ENCODE results near the gene DNAJC11. TPM values are rescaled to one million over a fixed set of nuclear protein-coding genes. Genes with fewer than 3 reads are reported as not detected.

Gene DNAJC11
- total and polyA plus RNA-seq, 2 experiments from 2014 or later = 64.7 to 67.9 TPM

DNA sequence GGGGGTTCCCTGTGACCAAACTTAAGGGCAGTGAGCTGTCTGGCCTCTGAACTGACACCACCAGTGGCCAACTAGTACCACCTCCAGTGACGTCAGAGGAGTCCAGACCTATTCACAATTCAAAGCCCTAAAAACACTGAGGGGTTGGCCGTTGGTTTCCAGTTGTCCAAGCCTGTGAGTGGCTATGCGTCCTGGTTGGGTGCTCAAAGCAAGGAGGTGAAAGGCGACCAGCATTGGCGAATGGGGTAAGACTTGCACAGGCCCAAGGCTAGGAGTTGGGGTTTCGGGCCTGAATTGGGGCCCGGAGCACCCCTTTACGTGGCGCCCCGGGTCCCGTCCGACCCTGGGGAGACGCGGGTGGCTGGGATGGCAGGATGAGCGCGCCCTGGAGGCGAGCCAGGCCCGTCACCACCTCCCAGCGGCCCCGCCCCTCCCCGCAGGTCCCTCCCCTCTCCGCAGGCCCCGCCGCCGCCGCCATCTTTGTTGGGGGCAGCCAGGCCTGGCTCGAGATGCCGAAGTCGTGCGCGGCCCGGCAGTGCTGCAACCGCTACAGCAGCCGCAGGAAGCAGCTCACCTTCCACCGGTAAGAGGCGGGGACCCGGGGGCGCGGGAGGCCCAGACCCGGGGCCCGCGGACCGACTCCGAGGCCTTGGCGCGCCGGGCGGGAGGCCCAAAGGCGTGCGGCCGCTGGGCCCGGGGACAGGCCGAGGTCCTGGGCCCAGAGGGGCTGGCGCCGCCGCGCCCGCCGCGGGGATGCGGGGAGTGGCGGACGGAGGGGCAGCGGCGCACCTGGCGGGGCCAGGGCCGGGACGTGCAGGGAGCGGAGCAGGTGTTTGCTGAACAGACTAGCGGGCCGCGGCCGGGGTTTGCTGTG lies 76.7 kb downstream of the DNAJC11 start, which contains the start of gene THAP3:
THAP3 (plus strand) TSS at position 159 of the 874 bp plus-strand sequence; CDS start at position 510, 351 bp downstream.
- Histone ChIP-seq H3K9me3 (ENCODE audit: low read depth) (no peaks in the 10 kb centered on the region), H3K4me3 (peak within 1 kb of the TSS; percentile 89), H3K27me3 (no peaks in the 10 kb centered on the region), H3K27ac (peak within 1 kb of the TSS; percentile 92), H3K4me1 (ENCODE audit: low read depth) (no peaks in the 10 kb centered on the region), H3K36me3 (peaks cover 18% of the 10 kb centered on the region)
- TF ChIP-seq, protein P1, sequence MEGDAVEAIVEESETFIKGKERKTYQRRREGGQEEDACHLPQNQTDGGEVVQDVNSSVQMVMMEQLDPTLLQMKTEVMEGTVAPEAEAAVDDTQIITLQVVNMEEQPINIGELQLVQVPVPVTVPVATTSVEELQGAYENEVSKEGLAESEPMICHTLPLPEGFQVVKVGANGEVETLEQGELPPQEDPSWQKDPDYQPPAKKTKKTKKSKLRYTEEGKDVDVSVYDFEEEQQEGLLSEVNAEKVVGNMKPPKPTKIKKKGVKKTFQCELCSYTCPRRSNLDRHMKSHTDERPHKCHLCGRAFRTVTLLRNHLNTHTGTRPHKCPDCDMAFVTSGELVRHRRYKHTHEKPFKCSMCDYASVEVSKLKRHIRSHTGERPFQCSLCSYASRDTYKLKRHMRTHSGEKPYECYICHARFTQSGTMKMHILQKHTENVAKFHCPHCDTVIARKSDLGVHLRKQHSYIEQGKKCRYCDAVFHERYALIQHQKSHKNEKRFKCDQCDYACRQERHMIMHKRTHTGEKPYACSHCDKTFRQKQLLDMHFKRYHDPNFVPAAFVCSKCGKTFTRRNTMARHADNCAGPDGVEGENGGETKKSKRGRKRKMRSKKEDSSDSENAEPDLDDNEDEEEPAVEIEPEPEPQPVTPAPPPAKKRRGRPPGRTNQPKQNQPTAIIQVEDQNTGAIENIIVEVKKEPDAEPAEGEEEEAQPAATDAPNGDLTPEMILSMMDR (IDR thresholded peaks at IDR 0.05; ENCODE audit: low read depth, low read length) = no peak
- DNase-seq (ENCODE audit: low read depth in 1 of 2, low spot score in 1 of 2) = peak; percentile 91 to 95

DNA sequence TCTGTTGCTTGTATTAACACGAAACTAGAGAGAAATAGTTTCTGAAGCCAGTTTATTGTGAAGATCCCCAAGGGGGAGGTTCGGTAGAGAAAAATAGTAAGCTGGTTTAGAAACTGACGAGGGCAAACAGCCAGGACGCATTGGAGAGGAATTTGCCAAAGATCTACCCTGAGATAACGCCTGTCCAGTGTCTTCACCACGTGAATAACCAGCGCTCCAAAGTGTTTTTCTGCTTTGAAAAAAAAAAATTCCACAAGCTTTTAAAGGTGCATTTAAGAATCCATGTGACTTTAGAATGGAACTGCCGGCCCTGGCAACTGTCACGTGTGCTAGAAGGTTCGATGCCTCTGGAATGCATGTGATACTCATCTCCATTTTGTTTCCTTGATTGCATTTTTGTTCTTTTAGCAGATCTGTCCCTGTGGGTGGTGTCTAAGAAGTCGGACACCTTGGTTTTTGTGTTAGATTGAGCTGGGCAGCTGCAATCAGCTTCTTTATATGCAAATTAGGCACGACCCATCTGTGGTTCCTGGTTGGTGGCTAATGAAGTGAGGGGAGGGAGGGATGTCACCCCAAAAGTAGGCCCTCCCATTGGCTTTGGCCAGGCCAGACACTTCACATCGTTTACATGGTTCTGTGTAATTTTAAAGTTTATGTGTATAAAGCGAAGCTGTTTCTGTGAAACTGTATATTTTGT lies 78.2 kb downstream of the DNAJC11 start:
- no peaks in the 10 kb centered on the region for H3K4me1 ChIP-seq (ENCODE audit: low read depth)
- no peaks in the 10 kb centered on the region for H3K27me3 ChIP-seq
- H3K9me3 ChIP-seq (ENCODE audit: low read depth) = no peaks in the 10 kb centered on the region
- no peak overlapping the region for H3K4me3 ChIP-seq
- peaks cover 21% of the 10 kb centered on the region for H3K36me3 ChIP-seq
- no peak for DNase-seq (ENCODE audit: low read depth in 1 of 2, low spot score in 1 of 2)
- peak overlapping the region; percentile 92 for H3K27ac ChIP-seq
- TF ChIP-seq, protein P1 (IDR thresholded peaks at IDR 0.05; ENCODE audit: low read depth, low read length) = no peak

DNA sequence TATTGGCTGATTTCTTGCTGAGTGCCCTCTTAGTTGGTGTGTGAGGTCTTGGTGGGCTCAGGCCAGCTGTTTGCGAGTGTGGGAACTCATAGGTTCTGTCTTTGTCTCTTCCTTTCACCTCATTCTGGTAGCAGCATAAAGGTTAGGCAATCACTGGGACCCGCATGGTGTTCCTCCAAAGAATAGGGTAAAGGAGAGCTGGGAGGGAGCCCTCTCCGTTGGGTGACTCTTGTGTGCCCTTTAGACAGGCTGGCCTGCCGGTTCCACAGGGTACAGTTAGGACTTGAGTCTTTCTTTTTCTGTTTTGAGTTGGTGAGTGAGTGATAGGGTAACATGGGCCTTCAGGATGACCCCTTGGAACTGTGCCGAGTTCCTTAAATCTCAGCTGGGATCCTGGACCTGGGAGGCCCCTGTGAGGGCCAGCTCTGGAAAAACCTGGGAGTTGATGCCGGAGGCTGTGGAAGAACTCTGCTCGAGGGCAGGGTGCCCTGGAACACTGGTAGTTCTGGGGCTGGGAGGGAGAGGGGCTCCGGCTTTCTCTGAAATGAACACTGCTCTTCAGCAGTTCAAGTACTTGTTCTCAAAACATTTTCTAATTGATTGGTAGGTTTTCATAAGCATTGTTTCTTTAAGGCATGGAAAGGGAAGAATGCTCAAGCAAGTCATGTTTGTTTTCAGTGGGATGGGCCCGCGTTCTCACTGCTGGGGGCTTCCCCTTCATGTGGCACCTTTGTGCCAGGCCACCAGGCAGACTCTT lies 79.0 kb downstream of the DNAJC11 start:
- Histone ChIP-seq H3K4me3 (no peak overlapping the region), H3K9me3 (ENCODE audit: low read depth) (no peaks in the 10 kb centered on the region), H3K27me3 (no peaks in the 10 kb centered on the region), H3K4me1 (ENCODE audit: low read depth) (no peaks in the 10 kb centered on the region), H3K36me3 (peaks cover 30% of the 10 kb centered on the region), H3K27ac (peak overlapping the region; percentile 92)
- TF ChIP-seq, protein P1 (IDR thresholded peaks at IDR 0.05; ENCODE audit: low read depth, low read length) = no peak
- DNase-seq (ENCODE audit: low read depth in 1 of 2, low spot score in 1 of 2) = no peak

DNA sequence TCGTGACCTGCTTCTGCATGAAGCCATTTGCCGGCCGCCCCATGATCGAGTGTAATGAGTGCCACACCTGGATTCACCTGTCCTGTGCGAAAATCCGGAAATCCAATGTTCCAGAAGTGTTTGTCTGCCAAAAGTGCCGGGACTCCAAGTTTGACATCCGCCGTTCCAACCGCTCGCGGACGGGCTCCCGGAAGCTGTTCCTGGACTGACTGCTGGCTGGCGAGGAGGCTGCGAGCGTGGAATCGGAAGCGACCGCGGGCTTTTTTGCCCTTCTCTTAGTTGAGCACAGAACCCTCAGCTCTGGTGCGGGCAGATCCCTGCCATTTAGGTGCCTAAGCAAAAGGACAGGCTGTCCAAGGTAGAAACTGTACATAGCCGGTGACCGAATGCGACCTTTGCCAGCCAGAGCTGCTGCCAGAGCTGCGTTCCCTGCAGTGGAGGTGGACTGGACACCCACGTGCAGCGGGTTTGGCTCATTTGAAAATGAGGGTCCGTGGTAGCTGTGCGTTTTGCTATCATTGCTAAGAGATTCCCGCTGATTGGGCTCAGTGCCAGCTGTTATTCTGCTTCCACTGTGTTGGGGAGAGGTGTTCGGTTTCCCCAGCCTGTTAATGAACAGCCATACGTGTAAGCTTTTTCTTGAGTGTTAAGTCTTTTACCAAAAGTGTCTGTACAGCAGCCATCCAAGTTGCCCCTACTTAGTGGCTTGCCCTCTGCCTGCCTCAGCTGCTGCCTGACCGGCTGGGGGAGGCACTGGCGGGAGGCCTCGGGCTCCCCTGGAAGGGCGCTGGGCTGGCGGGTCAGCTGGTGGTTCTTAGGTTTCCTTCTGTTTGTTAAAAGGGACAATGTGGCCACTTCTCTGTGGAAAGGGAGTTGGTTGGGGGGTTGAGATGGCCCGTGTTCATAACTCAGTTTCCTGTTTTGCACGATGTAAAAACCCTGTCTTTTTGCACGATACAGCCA lies 79.9 kb downstream of the DNAJC11 start:
- Histone ChIP-seq H3K4me3 (no peak overlapping the region), H3K4me1 (ENCODE audit: low read depth) (no peaks in the 10 kb centered on the region), H3K27me3 (no peaks in the 10 kb centered on the region), H3K36me3 (peaks cover 30% of the 10 kb centered on the region), H3K27ac (peak overlapping the region; percentile 92), H3K9me3 (ENCODE audit: low read depth) (no peaks in the 10 kb centered on the region)
- TF ChIP-seq, protein P1 (IDR thresholded peaks at IDR 0.05; ENCODE audit: low read depth, low read length) = no peak
- no peak for DNase-seq (ENCODE audit: low read depth in 1 of 2, low spot score in 1 of 2)

Data from cardiac muscle cell (in vitro differentiated cells and primary cell).